ENCODE results near the gene TNC. TPM values are rescaled to one million over a fixed set of nuclear protein-coding genes. Genes with fewer than 3 reads are reported as not detected.

TNC gene
- total RNA-seq, 1 donor from 2014 or later: 18.7 TPM

GRCh38 chr9:115114084-115114483 lies 3.9 kb downstream of the TNC start:
- Histone ChIP-seq H3K4me1 (peaks cover 30% of the 10 kb centered on the region), H3K36me3 (no peaks in the 10 kb centered on the region), H3K9me3 (no peaks in the 10 kb centered on the region), H3K27me3 (no peaks in the 10 kb centered on the region), H3K27ac (no peak overlapping the region), H3K4me3 (no peak overlapping the region)
- TF ChIP-seq CTCF (IDR thresholded peaks at IDR 0.05) (no peak), POLR2AphosphoS5 (IDR thresholded peaks at IDR 0.05; ENCODE audit: insufficient read depth in 1 of 2, low read depth in 1 of 2) (no peak), POLR2A (IDR thresholded peaks at IDR 0.05) (no peak)
- intact Hi-C loops (cut with DNase I): no loop called here
- DNase-seq (ENCODE audit: extremely low spot score in 2 of 2): no peak

- Histone ChIP-seq H3K27me3 (no peaks in the 10 kb centered on the region), H3K27ac (no peak overlapping the region), H3K9me3 (no peaks in the 10 kb centered on the region), H3K36me3 (no peaks in the 10 kb centered on the region), H3K4me3 (no peak overlapping the region), H3K4me1 (peaks cover 9% of the 10 kb centered on the region)
- TF ChIP-seq POLR2AphosphoS5 (IDR thresholded peaks at IDR 0.05; ENCODE audit: insufficient read depth in 1 of 2, low read depth in 1 of 2) (no peak), CTCF (IDR thresholded peaks at IDR 0.05) (no peak), POLR2A (IDR thresholded peaks at IDR 0.05) (no peak)
- intact Hi-C loops (cut with DNase I): no loop called here
- no peak for DNase-seq (ENCODE audit: extremely low spot score in 2 of 2)
Measured at GRCh38 chr9:115111874-115112273, 6.1 kb downstream of the TNC start.

GRCh38 chr9:115109486-115109885 lies 8.5 kb downstream of the TNC start:
- DNase-seq (ENCODE audit: extremely low spot score in 2 of 2): no peak
- intact Hi-C loops (cut with DNase I): no loop called here
- H3K36me3 ChIP-seq: no peaks in the 10 kb centered on the region

GRCh38 chr9:115107701-115108100 lies 10.3 kb downstream of the TNC start:
- intact Hi-C loops (cut with DNase I): no loop called here
- no peaks in the 10 kb centered on the region for H3K27me3 ChIP-seq
- no peaks in the 10 kb centered on the region for H3K9me3 ChIP-seq
- H3K27ac ChIP-seq: no peak overlapping the region
- H3K4me3 ChIP-seq: no peak overlapping the region
- H3K4me1 ChIP-seq: peaks cover 5% of the 10 kb centered on the region
- TF ChIP-seq CTCF (IDR thresholded peaks at IDR 0.05) (no peak), POLR2AphosphoS5 (IDR thresholded peaks at IDR 0.05; ENCODE audit: insufficient read depth in 1 of 2, low read depth in 1 of 2) (no peak), POLR2A (IDR thresholded peaks at IDR 0.05) (no peak)
- no peaks in the 10 kb centered on the region for H3K36me3 ChIP-seq
- no peak for DNase-seq (ENCODE audit: extremely low spot score in 2 of 2)

More at GRCh38 chr9:115109486-115109885, 8.5 kb downstream of the TNC start:
- H3K27ac ChIP-seq: no peak overlapping the region
- H3K4me1 ChIP-seq: peaks cover 5% of the 10 kb centered on the region
- no peak overlapping the region for H3K4me3 ChIP-seq
- H3K27me3 ChIP-seq: no peaks in the 10 kb centered on the region
- TF ChIP-seq POLR2A (IDR thresholded peaks at IDR 0.05): no peak
- no peak for TF ChIP-seq POLR2AphosphoS5 (IDR thresholded peaks at IDR 0.05; ENCODE audit: insufficient read depth in 1 of 2, low read depth in 1 of 2)
- no peak for TF ChIP-seq CTCF (IDR thresholded peaks at IDR 0.05)
- H3K9me3 ChIP-seq: no peaks in the 10 kb centered on the region

GRCh38 chr9:115106642-115107041 lies 11.3 kb downstream of the TNC start:
- Histone ChIP-seq H3K27me3 (no peaks in the 10 kb centered on the region), H3K4me1 (peaks cover 5% of the 10 kb centered on the region), H3K36me3 (no peaks in the 10 kb centered on the region), H3K27ac (no peak overlapping the region), H3K4me3 (no peak overlapping the region), H3K9me3 (no peaks in the 10 kb centered on the region)
- TF ChIP-seq CTCF (IDR thresholded peaks at IDR 0.05): no peak
- no peak for DNase-seq (ENCODE audit: extremely low spot score in 2 of 2)
- intact Hi-C loops (cut with DNase I): no loop called here

Measured in vagina (tissue), 2 donors.